Esophagus mucosa (tissue), 1 donor: ENCODE results near the gene LOXL4. TPM values are rescaled to one million over a fixed set of nuclear protein-coding genes. Genes with fewer than 3 reads are reported as not detected.
A peak's percentile ranks its signal among the peaks of the same experiment; 100 is the strongest.

Experiments
- ATAC-seq: fragments of 200-7000 bp; cut with Tn5 transposase; one replicate; pipeline ENCODE4 v1.9.1; 2020
- total RNA-seq: library from RNA; stranded (reverse); gene quantifications from one replicate; pipeline ENCODE4 v1.2.4, GENCODE V29; 2023
- donor health status: DM: yes; HTN: yes; CAD: no.

LOXL4 gene
- total RNA-seq, 1 donor from 2014 or later, result 1.1 TPM

GRCh38 chr10:98294270-98294627, 26.3 kb upstream of the LOXL4 start:
- peak; percentile 8 for ATAC-seq

- ATAC-seq, result peak; percentile 19
These were observed 25.7 kb upstream of the LOXL4 start for GRCh38 chr10:98293550-98294269.

GRCh38 chr10:98292971-98293370, 25.0 kb upstream of the LOXL4 start:
- ATAC-seq, result no peak

- ATAC-seq, result no peak
These were observed 21.8 kb upstream of the LOXL4 start for GRCh38 chr10:98289802-98290209.

GRCh38 chr10:98287321-98287720, 19.3 kb upstream of the LOXL4 start:
- ATAC-seq, result no peak

- ATAC-seq, result no peak
These were observed 18.4 kb upstream of the LOXL4 start for GRCh38 chr10:98286419-98286818.

- no peak for ATAC-seq
These were observed 17.4 kb upstream of the LOXL4 start for GRCh38 chr10:98285416-98285815.

GRCh38 chr10:98276311-98276710, 8.3 kb upstream of the LOXL4 start:
- ATAC-seq, result no peak

GRCh38 chr10:98274562-98274961, 6.6 kb upstream of the LOXL4 start:
- no peak for ATAC-seq

GRCh38 chr10:98273057-98273850, 5.3 kb upstream of the LOXL4 start:
- no peak for ATAC-seq

GRCh38 chr10:98272656-98273055, 4.7 kb upstream of the LOXL4 start:
- no peak for ATAC-seq

- ATAC-seq, result no peak
These were observed 4.3 kb upstream of the LOXL4 start for GRCh38 chr10:98272245-98272644.

GRCh38 chr10:98270786-98271185, 2.8 kb upstream of the LOXL4 start:
- ATAC-seq, result no peak

- ATAC-seq, result no peak
These were observed 2.2 kb upstream of the LOXL4 start for GRCh38 chr10:98270073-98270740.

- peak; percentile 61 for ATAC-seq
These were observed 1.5 kb upstream of the LOXL4 start for GRCh38 chr10:98269435-98269912.

- no peak for ATAC-seq
These were observed 869 bp upstream of the LOXL4 start for GRCh38 chr10:98268694-98269431.

GRCh38 chr10:98267069-98267893, 713 bp downstream of the LOXL4 start:
- no peak for ATAC-seq

- no peak for ATAC-seq
These were observed 1.3 kb downstream of the LOXL4 start for GRCh38 chr10:98266647-98267046.

GRCh38 chr10:98265403-98266378, 2.3 kb downstream of the LOXL4 start:
- ATAC-seq, result no peak

GRCh38 chr10:98264378-98265065, 3.5 kb downstream of the LOXL4 start:
- ATAC-seq, result no peak
